Measurements from ENCODE around the gene USP36. TPM values are rescaled to one million over a fixed set of nuclear protein-coding genes. Genes with fewer than 3 reads are reported as not detected.

Gene USP36
- total RNA-seq, 1 donor from 2014 or later, result 107 TPM

DNA sequence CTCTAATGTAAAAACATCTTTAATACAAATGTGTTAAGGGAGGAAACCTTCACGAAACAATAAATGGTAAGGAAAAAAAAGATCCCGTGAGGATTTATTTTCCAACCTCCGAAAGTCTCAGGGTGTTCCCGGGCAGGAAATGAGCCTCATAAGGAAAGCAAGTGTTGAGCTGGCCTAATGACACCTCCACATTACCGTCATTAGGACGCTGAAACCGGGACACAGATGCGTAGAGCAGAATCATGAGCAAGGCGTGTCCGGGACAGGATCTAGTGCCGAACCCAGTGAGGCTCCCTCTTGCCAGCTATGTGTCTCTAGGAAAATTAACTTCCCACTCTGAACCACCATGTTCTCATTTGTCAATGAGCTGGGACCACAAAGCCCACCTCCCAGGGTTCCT, 35.8 kb downstream of the USP36 start:
- H3K4me3 Mint-ChIP-seq, result no peak overlapping the region
- H3K9me3 Mint-ChIP-seq, result no peaks in the 10 kb centered on the region
- TF ChIP-seq, protein P1, sequence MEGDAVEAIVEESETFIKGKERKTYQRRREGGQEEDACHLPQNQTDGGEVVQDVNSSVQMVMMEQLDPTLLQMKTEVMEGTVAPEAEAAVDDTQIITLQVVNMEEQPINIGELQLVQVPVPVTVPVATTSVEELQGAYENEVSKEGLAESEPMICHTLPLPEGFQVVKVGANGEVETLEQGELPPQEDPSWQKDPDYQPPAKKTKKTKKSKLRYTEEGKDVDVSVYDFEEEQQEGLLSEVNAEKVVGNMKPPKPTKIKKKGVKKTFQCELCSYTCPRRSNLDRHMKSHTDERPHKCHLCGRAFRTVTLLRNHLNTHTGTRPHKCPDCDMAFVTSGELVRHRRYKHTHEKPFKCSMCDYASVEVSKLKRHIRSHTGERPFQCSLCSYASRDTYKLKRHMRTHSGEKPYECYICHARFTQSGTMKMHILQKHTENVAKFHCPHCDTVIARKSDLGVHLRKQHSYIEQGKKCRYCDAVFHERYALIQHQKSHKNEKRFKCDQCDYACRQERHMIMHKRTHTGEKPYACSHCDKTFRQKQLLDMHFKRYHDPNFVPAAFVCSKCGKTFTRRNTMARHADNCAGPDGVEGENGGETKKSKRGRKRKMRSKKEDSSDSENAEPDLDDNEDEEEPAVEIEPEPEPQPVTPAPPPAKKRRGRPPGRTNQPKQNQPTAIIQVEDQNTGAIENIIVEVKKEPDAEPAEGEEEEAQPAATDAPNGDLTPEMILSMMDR (IDR thresholded peaks at IDR 0.05), result no peak
- ATAC-seq (ENCODE audit: low read depth) (no peak), DNase-seq (no peak)
- no peak overlapping the region for H3K27ac Mint-ChIP-seq
- intact Hi-C loops (cut with micrococcal nuclease), result no loop called here
- H3K4me1 Mint-ChIP-seq, result peaks cover 15% of the 10 kb centered on the region
- POLR2A ChIA-PET, result interaction anchor here (0.5 to 0.7 kb wide), 2 partner anchors 11 to 484 kb away, joined by 6 to 7 read pairs; no protein-coding TSS in a partner anchor
- no peaks in the 10 kb centered on the region for H3K27me3 Mint-ChIP-seq
- H3K36me3 Mint-ChIP-seq (ENCODE audit: low read depth), result peaks cover 87% of the 10 kb centered on the region
- CTCF ChIA-PET, result no interaction called here

DNA sequence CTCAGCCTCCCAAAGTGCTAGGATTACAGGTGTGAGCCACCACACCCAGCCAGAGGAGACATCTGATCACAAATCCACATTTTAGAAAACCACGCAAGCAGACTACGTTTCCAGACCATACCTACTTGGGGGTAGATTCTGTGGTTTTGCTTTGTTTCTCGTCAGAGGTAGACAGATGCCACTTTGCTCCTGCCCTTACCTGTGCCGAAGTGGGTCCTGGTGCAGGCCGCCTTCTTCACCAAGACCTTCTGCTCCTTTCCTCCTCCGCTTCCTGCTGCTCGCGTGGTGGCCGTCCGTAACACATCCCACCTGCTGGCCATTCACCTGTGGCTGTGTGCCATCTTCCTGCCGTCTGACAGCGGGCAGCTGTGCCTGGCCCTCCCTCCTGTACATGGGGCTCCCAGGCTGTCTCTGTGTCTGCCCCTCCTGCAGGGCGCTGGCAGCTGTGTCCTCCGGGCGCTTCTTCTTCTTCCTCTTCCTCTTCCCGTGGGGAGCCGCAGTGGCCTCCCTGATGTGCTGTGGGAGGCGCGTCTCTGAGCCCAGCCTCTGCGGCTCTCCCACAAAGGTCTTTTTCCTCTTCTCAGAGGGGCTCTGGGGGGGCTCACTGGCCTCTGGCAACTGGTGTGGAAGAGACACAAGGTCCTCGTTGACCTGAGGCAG, 37.3 kb downstream of the USP36 start:
- no peak overlapping the region for H3K27ac Mint-ChIP-seq
- POLR2A ChIA-PET, result interaction anchor here (0.6 kb wide), 1 partner anchor 96 kb away, joined by 3 read pairs; no protein-coding TSS in a partner anchor
- H3K4me1 Mint-ChIP-seq, result peaks cover 23% of the 10 kb centered on the region
- CTCF ChIA-PET, result no interaction called here
- H3K27me3 Mint-ChIP-seq, result no peaks in the 10 kb centered on the region
- no peaks in the 10 kb centered on the region for H3K9me3 Mint-ChIP-seq
- intact Hi-C loops (cut with micrococcal nuclease), result no loop called here
- TF ChIP-seq, protein P1 (IDR thresholded peaks at IDR 0.05), result no peak
- no peak for ATAC-seq (ENCODE audit: low read depth)
- peaks cover 87% of the 10 kb centered on the region for H3K36me3 Mint-ChIP-seq (ENCODE audit: low read depth)
- DNase-seq, result no peak
- H3K4me3 Mint-ChIP-seq, result no peak overlapping the region

DNA sequence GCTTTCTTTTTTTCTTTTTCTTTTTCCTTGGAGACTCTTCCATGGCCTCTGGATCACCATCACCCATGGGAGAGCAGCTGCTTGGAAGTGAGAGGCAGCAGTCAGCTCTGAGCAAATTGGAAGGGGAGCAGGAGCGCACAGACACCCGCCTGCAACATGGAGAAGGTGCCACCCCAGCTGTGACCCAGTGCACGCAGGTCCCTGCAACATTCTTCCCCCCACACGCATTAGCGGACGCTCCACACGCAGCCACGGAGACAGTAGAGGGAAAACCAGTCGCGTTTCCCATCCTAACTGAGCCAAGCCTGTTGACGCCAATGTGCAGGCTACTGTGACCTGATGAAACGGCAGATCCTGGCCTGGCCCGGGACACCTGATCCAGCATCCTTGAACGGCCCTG, 38.2 kb downstream of the USP36 start:
- no peak overlapping the region for H3K27ac Mint-ChIP-seq

DNA sequence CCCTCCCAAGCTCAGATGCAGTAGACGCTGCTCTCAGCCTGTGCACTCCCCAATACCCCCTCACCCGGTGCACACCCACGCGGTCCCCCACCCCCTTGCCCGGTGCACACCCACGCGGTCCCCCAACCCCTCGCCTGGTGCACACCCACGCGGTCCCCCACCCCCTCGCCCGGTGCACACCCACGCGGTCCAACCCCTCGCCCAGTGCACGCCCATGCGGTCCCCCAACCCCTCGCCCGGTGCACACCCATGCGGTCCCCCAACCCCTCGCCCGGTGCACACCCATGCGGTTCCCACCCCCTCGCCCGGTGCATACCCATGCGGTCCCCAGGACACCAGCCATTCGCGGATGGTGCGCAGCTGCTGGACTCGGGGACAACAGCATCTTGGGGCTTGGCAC, 38.6 kb downstream of the USP36 start:
- ATAC-seq (ENCODE audit: low read depth) (no peak), DNase-seq (no peak)
- Mint-ChIP-seq H3K27me3 (no peaks in the 10 kb centered on the region), H3K4me1 (peaks cover 23% of the 10 kb centered on the region), H3K9me3 (no peaks in the 10 kb centered on the region), H3K4me3 (no peak overlapping the region), H3K27ac (no peak overlapping the region), H3K36me3 (ENCODE audit: low read depth) (peaks cover 87% of the 10 kb centered on the region)
- POLR2A ChIA-PET, result no interaction called here
- CTCF ChIA-PET, result no interaction called here
- intact Hi-C loops (cut with micrococcal nuclease), result no loop called here
- TF ChIP-seq, protein P1 (IDR thresholded peaks at IDR 0.05), result no peak

More for the DNA sequence above, 38.2 kb downstream of the USP36 start:
- ChIA-PET POLR2A (no interaction called here), CTCF (no interaction called here)
- Mint-ChIP-seq H3K4me1 (peaks cover 23% of the 10 kb centered on the region), H3K9me3 (no peaks in the 10 kb centered on the region), H3K36me3 (ENCODE audit: low read depth) (peaks cover 87% of the 10 kb centered on the region), H3K27me3 (no peaks in the 10 kb centered on the region), H3K4me3 (no peak overlapping the region)
- ATAC-seq (ENCODE audit: low read depth), result no peak
- TF ChIP-seq, protein P1 (IDR thresholded peaks at IDR 0.05), result no peak
- no peak for DNase-seq
- intact Hi-C loops (cut with micrococcal nuclease), result no loop called here

DNA sequence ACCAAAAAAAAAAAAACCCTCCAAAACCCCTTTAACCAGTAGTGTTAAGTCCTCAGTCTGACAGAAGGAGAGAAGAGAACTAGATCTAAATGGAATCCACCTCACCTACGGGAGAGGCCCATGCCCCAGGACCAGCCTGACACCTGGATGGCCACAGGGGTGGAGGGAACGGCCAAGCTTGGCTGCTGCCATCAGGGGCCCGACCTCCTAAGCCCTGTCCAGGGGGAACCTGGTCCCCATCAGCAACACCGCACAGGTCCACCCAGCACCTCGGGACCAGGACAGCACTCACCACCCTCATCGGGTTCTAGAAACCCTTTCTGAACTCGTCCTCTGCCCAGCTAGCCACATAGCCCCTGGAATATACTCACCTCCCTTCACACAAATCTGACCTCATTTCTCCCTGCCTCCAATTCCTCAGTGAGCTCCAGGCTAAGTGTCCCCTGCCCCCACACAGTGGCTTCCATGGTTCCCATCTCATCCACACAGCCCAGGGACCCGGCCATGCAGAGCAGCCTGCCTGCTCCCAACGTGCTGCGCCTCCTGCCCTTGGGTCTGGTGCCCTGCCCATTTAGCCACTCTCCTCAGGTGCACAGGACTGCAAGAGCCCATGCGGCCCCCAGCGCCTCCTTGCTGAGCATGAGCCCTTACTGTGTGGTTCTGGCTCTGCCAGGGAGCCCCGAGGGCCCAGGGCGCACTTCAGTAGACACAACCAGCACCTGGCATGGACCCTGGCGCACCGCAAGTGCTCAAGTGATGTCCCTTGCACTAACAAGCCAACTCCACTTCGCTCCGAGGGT, 40.3 kb downstream of the USP36 start:
- H3K36me3 Mint-ChIP-seq (ENCODE audit: low read depth), result peaks cover 87% of the 10 kb centered on the region
- CTCF ChIA-PET, result interaction anchor here (1.4 to 2.0 kb wide), 2 partner anchors 82 to 92 kb away, joined by 4 to 18 read pairs; no protein-coding TSS in a partner anchor
- H3K27ac Mint-ChIP-seq, result no peak overlapping the region
- TF ChIP-seq, protein P1 (IDR thresholded peaks at IDR 0.05), result no peak
- intact Hi-C loops (cut with micrococcal nuclease), result no loop called here
- H3K27me3 Mint-ChIP-seq, result no peaks in the 10 kb centered on the region
- no peaks in the 10 kb centered on the region for H3K9me3 Mint-ChIP-seq
- no peak overlapping the region for H3K4me3 Mint-ChIP-seq
- POLR2A ChIA-PET, result interaction anchor here (0.6 to 1.5 kb wide), 3 partner anchors 65 to 307 kb away, joined by 4 to 11 read pairs (median 5); no protein-coding TSS in a partner anchor
- H3K4me1 Mint-ChIP-seq, result peaks cover 11% of the 10 kb centered on the region
- DNase-seq (no peak), ATAC-seq (ENCODE audit: low read depth) (no peak)
